Nephron progenitor cell (in vitro differentiated cells): Measurements from ENCODE around the gene MLLT3.
A peak's percentile ranks its signal among the peaks of the same experiment; 100 is the strongest.

Source experiments
- DNase-seq: peaks from one replicate; pipeline ENCODE4 v3.0.0; 2021
- H3K27ac Mint-ChIP-seq: 2 replicates; pipeline ENCODE4 v1.8.0; 2021; ENCODE audit warnings: mild to moderate bottlenecking, moderate library complexity, mixed read lengths
- H3K27me3 Mint-ChIP-seq: 2 replicates; pipeline ENCODE4 v1.8.0; 2021; ENCODE audit warnings: mild to moderate bottlenecking, low read depth, mixed read lengths; ENCODE audit not compliant: poor library complexity
- H3K36me3 Mint-ChIP-seq: 2 replicates; pipeline ENCODE4 v1.8.0; 2021; ENCODE audit warnings: low read depth, mixed read lengths
- H3K4me1 Mint-ChIP-seq: 2 replicates; pipeline ENCODE4 v1.8.0; 2021; ENCODE audit warnings: mixed read lengths
- H3K4me3 Mint-ChIP-seq: 2 replicates; pipeline ENCODE4 v1.8.0; 2021; ENCODE audit warnings: mild to moderate bottlenecking, moderate library complexity, mixed read lengths
- H3K9me3 Mint-ChIP-seq: 2 replicates; pipeline ENCODE4 v1.8.0; 2021; ENCODE audit warnings: mild to moderate bottlenecking, moderate library complexity, mixed read lengths
- TF ChIP-seq, protein P1 (sequence below): fragments of 200-600 bp; sonication (generic); IDR thresholded peaks from 2 replicates; pipeline ENCODE4 v1.5.0; 2021; ENCODE audit warnings: antibody characterized with exemption

The MLLT3 gene

GRCh38 chr9:20538092-20538491, 84.2 kb downstream of the MLLT3 start:
- H3K36me3 Mint-ChIP-seq = peaks cover 81% of the 10 kb centered on the region
- no peaks in the 10 kb centered on the region for H3K27me3 Mint-ChIP-seq

GRCh38 chr9:20537294-20537693, 85.0 kb downstream of the MLLT3 start:
- TF ChIP-seq, protein P1, sequence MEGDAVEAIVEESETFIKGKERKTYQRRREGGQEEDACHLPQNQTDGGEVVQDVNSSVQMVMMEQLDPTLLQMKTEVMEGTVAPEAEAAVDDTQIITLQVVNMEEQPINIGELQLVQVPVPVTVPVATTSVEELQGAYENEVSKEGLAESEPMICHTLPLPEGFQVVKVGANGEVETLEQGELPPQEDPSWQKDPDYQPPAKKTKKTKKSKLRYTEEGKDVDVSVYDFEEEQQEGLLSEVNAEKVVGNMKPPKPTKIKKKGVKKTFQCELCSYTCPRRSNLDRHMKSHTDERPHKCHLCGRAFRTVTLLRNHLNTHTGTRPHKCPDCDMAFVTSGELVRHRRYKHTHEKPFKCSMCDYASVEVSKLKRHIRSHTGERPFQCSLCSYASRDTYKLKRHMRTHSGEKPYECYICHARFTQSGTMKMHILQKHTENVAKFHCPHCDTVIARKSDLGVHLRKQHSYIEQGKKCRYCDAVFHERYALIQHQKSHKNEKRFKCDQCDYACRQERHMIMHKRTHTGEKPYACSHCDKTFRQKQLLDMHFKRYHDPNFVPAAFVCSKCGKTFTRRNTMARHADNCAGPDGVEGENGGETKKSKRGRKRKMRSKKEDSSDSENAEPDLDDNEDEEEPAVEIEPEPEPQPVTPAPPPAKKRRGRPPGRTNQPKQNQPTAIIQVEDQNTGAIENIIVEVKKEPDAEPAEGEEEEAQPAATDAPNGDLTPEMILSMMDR = no peak
- Mint-ChIP-seq H3K36me3 (peaks cover 73% of the 10 kb centered on the region), H3K9me3 (peaks cover 39% of the 10 kb centered on the region)

More at GRCh38 chr9:20538092-20538491, 84.2 kb downstream of the MLLT3 start:
- Mint-ChIP-seq H3K4me3 (no peak overlapping the region), H3K9me3 (peaks cover 47% of the 10 kb centered on the region), H3K27ac (no peak overlapping the region), H3K4me1 (peaks cover 17% of the 10 kb centered on the region)
- TF ChIP-seq, protein P1 = no peak
- DNase-seq = no peak

DNA sequence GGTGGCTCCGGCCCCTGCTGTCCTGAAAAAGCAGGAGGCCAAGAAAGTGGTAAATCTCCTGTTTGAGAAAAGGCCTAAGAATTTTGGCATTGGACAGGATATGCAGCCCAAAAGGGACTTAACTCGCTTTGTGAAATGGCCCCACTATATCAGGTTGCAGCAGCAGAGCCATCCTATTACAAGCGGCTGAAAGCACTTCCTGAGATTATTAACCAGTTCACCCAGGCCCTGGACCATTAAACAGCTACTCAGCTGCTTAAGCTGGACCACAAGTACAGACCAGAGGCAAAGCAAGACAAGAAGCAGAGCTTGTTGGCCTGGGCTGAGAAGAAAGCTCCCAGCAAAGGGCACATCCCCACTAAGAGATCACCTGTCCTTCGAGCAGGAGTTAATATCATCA, 89.7 kb downstream of the MLLT3 start:
- H3K4me1 Mint-ChIP-seq = peaks cover 59% of the 10 kb centered on the region
- peak; percentile 8 for DNase-seq
- peaks cover 42% of the 10 kb centered on the region for H3K36me3 Mint-ChIP-seq
- no peaks in the 10 kb centered on the region for H3K9me3 Mint-ChIP-seq
- H3K4me3 Mint-ChIP-seq = no peak overlapping the region
- peaks cover 3% of the 10 kb centered on the region for H3K27me3 Mint-ChIP-seq
- TF ChIP-seq, protein P1 = no peak
- H3K27ac Mint-ChIP-seq = peak overlapping the region; percentile 95

More at GRCh38 chr9:20537294-20537693, 85.0 kb downstream of the MLLT3 start:
- DNase-seq = no peak
- no peak overlapping the region for H3K27ac Mint-ChIP-seq
- H3K4me1 Mint-ChIP-seq = peaks cover 25% of the 10 kb centered on the region
- H3K27me3 Mint-ChIP-seq = no peaks in the 10 kb centered on the region
- no peak overlapping the region for H3K4me3 Mint-ChIP-seq

DNA sequence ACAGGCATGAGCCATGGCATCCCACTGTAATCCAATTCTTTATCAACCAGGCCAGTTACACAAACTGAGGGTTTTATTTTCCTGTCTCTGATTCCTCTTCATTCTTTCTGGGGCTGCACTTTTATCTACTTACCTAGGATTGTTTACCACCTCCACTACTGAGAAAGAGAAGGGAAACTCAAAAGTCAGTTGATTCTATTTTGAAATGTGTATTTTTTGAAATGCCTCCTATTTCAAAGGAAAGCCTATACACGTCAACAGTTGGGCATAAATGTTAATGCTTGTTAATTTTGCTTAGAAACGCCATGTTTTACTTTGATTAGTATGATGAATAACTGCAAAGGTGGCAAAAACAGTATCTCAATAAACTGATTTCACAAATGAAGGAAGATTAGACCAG, 92.5 kb downstream of the MLLT3 start:
- Mint-ChIP-seq H3K27ac (peak overlapping the region; percentile 71), H3K27me3 (peaks cover 3% of the 10 kb centered on the region), H3K4me1 (peaks cover 62% of the 10 kb centered on the region), H3K9me3 (no peaks in the 10 kb centered on the region), H3K36me3 (peaks cover 32% of the 10 kb centered on the region), H3K4me3 (no peak overlapping the region)
- DNase-seq = no peak
- TF ChIP-seq, protein P1 = no peak

DNA sequence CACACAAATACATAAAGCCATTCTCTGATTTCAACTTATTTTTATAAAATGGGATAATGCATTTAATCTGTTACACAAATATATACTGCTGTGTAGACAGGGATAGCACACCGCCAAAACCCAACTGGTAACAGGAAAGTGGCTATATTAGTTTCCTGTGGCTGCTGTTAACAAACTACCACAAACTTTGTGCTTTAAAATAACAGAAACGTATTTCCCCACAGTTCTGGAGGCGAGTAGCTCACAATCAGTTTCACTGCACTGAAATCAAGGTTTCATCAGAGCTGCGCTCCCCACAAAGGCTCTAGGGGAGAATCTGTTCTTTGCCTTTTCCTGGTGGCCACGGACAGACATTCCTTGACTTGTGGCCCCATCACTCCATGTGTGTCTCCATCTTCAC, 94.0 kb downstream of the MLLT3 start:
- Mint-ChIP-seq H3K9me3 (peaks cover 7% of the 10 kb centered on the region), H3K27me3 (peaks cover 3% of the 10 kb centered on the region), H3K4me1 (peaks cover 55% of the 10 kb centered on the region), H3K4me3 (no peak overlapping the region), H3K27ac (peak overlapping the region; percentile 32), H3K36me3 (peaks cover 33% of the 10 kb centered on the region)
- no peak for DNase-seq
- TF ChIP-seq, protein P1 = no peak

- Mint-ChIP-seq H3K36me3 (peaks cover 47% of the 10 kb centered on the region), H3K27me3 (peaks cover 3% of the 10 kb centered on the region), H3K4me3 (no peak overlapping the region), H3K9me3 (peaks cover 11% of the 10 kb centered on the region), H3K27ac (peak overlapping the region; percentile 0), H3K4me1 (peaks cover 43% of the 10 kb centered on the region)
- no peak for DNase-seq
- TF ChIP-seq, protein P1 = no peak
Measured at GRCh38 chr9:20526500-20527319, 95.6 kb downstream of the MLLT3 start.
